LNCaP clone FGC (cell line): ENCODE measurements around the gene PLPPR1.
"Not testable (repeated sequence)": the region's sequence is repeated elsewhere in the genome, so short reads cannot be mapped to it uniquely, and the experiment has no call there.

Experiments
- DNase-seq: peaks from one replicate; pipeline ENCODE4 v3.0.0-alpha.2; 2011; ENCODE audit warnings: low read depth
- H3K4me3 ChIP-seq: 2 replicates; pipeline ENCODE4 v1.5.1; 2011; ENCODE audit warnings: mild to moderate bottlenecking, low read depth, low read length, control low read depth
- TF ChIP-seq, protein P1 (sequence below): IDR thresholded peaks from 2 replicates; pipeline ENCODE4 v1.5.1; 2012; ENCODE audit warnings: mild to moderate bottlenecking; ENCODE audit not compliant: control insufficient read depth, insufficient read depth; ENCODE audit errors: extremely low read depth

The PLPPR1 gene

DNA sequence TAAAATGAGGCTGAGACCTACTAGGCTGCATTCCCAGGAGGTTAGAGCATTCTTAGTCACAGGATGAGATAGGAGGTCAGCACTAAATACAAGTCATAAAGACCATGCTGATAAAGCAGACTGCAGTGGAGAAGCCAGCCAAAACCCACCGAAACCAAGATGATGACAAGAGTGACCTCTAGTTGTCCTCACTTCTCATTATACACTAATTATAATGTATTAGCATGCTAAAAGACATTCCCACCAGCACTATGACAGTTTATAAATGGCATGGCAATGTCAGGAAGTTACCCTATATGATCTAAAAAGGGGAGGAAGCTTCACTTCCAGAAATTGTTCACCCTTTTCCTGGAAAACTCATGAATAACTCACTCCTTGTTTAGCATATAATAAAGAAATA lies 88.6 kb downstream of the PLPPR1 start:
- TF ChIP-seq, protein P1, sequence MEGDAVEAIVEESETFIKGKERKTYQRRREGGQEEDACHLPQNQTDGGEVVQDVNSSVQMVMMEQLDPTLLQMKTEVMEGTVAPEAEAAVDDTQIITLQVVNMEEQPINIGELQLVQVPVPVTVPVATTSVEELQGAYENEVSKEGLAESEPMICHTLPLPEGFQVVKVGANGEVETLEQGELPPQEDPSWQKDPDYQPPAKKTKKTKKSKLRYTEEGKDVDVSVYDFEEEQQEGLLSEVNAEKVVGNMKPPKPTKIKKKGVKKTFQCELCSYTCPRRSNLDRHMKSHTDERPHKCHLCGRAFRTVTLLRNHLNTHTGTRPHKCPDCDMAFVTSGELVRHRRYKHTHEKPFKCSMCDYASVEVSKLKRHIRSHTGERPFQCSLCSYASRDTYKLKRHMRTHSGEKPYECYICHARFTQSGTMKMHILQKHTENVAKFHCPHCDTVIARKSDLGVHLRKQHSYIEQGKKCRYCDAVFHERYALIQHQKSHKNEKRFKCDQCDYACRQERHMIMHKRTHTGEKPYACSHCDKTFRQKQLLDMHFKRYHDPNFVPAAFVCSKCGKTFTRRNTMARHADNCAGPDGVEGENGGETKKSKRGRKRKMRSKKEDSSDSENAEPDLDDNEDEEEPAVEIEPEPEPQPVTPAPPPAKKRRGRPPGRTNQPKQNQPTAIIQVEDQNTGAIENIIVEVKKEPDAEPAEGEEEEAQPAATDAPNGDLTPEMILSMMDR, result no peak
- DNase-seq, result no peak
- H3K4me3 ChIP-seq, result no peak overlapping the region

DNA sequence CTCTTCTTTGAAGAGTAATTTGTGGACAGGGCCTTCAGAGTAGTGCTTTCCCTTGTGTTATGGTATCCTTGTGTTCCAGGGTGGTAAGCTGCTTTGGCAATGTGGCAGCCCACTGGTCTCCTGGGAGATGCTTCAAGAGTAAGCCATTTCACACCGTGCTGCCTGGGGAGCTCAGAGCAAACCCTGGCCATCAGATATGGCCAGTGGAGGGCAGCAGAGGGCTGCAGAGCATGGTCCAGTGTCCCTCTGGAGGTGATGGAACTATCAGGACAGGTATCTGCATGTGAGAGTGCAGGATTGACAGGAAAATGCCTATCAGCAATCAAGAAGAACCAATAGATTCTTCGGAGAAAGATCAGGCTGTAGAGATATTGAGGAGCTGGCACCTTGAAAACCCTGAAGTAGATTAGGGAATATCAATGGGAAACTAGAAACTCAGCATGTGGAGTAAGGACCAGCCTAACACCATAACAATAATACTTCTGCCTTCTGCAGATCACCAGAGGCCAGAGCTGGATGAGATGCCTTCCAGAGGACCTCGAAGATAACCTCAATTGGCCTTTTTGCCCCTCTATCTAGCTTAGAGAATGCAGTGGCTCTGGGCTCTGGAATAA lies 90.8 kb downstream of the PLPPR1 start:
- TF ChIP-seq, protein P1, result peak; percentile 99
- DNase-seq, result peak; percentile 31
- H3K4me3 ChIP-seq, result no peak overlapping the region

DNA sequence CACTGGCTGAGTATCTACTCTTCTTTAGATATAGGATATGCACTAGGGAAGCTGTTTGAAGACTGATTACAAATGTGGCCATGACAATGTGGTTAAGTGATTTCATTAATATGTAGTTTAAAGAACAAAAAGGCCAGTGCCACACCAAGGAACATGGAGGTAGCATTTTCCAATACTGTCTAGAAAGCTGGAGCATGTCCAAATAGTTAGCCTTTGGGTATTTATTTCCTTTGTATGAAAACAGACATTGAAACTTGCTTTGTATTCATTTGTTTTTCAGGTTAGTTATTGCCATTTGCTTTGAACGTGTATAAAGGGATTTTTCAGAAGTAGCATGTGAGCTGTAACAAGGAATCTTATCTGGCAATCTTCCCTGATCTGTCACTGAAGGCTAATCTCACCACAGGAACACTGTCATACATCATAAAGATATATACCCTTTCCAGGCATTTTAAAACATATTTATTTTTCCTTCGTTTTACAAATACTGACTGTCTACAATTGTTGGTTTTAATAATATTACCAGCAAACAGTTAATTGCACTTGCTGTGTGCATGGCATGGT lies 93.4 kb downstream of the PLPPR1 start:
- TF ChIP-seq, protein P1, result no peak
- DNase-seq, result peak; percentile 54
- no peak overlapping the region for H3K4me3 ChIP-seq

DNA sequence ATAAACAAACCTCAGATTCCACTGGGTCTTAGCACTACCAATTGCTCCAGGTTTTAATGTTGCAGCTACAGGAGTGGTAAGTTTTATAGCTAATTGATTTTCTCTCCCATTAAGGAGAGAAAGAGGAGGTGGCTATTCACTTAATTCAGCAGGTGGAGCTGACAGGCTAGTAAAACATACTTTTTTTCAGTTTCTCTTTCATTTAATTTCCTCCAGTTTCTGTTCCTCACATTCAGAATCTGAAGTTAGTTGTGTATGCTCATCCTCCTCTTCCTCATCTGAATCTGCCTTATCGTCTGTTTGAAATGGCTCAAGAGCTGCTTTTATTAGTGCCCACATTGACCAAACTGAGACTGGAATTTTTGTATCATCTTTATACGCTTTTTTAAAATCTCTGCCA lies 98.0 kb downstream of the PLPPR1 start:
- H3K4me3 ChIP-seq, result no peak overlapping the region
- DNase-seq, result no peak
- TF ChIP-seq, protein P1, result no peak

DNA sequence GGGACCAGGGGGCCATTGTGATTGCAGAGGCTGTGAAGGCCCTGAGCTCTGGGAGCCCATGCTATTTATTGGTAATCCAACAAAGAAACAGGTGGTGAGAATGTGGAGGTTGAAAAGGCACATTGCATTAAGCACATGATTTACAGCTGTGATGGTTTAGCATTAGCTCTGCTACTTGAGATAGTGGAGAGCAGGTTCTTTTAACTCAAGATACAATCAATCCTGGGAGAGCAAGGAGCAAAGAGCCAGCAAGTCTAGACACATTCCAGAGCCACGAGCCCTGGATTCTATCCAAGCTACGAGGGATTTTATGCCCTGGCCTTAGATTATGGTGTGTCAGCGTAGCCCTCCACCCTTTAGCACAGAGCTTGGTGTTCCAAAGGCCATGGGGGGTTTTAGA lies 98.8 kb downstream of the PLPPR1 start:
- DNase-seq, H3K4me3 ChIP-seq: not testable (repeated sequence)

DNA sequence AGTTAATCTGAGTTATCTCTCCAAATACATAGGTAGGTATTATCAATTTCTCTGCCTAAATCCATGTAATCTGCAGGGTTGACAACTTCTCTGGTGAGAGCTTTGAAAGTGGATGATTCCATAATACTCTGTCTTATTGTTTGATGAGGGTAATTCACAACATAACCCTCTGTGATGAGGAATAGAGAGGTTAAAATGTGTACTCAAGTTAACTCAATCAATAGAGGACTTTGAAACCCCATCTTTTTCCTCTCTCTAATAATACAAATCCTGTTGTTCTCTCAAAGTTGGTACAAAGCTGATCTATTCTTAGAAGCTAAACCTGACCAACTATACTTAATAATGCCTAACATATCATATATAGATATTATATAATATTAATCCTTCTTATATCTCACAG lies 100.1 kb downstream of the PLPPR1 start:
- no peak overlapping the region for H3K4me3 ChIP-seq
- TF ChIP-seq, protein P1, result no peak
- DNase-seq, result no peak

DNA sequence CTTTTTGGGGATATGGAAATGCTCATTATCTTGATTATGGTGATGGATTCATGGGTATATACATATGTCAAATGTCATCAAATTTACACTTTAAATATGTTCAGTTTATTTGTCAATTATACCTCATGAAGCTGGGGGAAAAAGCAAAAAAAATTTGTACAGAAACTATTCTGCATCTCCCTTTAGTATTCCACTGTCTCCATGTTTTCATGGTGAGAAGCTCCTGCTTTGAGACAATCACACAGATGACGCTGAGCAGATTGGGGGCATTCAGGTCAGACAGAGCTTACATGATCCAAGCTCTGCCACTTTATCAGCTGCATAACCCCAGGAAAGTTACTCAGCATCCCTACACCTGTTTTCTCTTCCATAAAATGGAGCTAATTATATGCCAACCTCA lies 101.5 kb downstream of the PLPPR1 start:
- H3K4me3 ChIP-seq, result no peak overlapping the region
- TF ChIP-seq, protein P1, result no peak
- no peak for DNase-seq
